K562 (cell line): ENCODE data around the gene MIEF1. TPM values are rescaled to one million over a fixed set of nuclear protein-coding genes. Genes with fewer than 3 reads are reported as not detected.

Experiments used
- ATAC-seq: fragments of 200-7000 bp; cut with Tn5 transposase; 3 replicates; pipeline ENCODE4 v1.9.1; 2020; ENCODE audit warnings: moderate library complexity
- BruUV-seq: library from RNA; stranded (reverse); fragments of 400-500 nt; replicated peaks from 2 replicates; lab custom pipeline; 2021; lab: Mats Ljungman, UMichigan
- CTCF ChIA-PET: fragments of 300-600 bp; formaldehyde crosslinking; extraction: SDS; loops from one replicate; lab custom pipeline; 2021; ENCODE audit warnings: low intra/inter-chr PET ratio; lab: Yijun Ruan, JAX
- POLR2A ChIA-PET: fragments of 300-600, 350-650 bp; sonication (Branson Sonifier 250); formaldehyde crosslinking; extraction: SDS; loops from one replicate; lab custom pipeline; 2021; ENCODE audit warnings: antibody characterized with exemption, inconsistent platforms; lab: Yijun Ruan, JAX
- DNase-seq, 4 experiments: peaks; one replicate each; pipeline versions ENCODE4 v3.0.0 to v3.0.0-alpha.2; 2011 to 2018; ENCODE audit warnings: low spot score in 3 of 4, mixed read lengths in 3 of 4; ENCODE audit errors: extremely low read depth in 1 of 4
- FAIRE-seq: peaks from 2 replicates; lab custom pipeline; 2011; peaks lifted over from hg19 to GRCh38; lab: Jason Lieb, UNC
- H2AFZ ChIP-seq: 2 replicates; pipeline ENCODE4 v1.6.0; 2011; ENCODE audit warnings: low read depth, low read length, control low read depth, inconsistent platforms
- H3K27ac ChIP-seq: fragments of 200-600 bp; 3 replicates; pipeline ENCODE4 v1.8.0; 2011; ENCODE audit warnings: low read depth, mild to moderate bottlenecking, control low read depth, inconsistent platforms, low read length, moderate library complexity, mixed read lengths; ENCODE audit errors: extremely low read depth
- H3K27me3 ChIP-seq, 2 experiments: fragments of 300-600 bp in 1 of 2; 2 replicates in 1 of 2; 3 replicates in 1 of 2; pipeline versions ENCODE4 v1.6.0 to v1.8.0; 2011; ENCODE audit warnings: inconsistent platforms in 2 of 2, low read length in 2 of 2, mild to moderate bottlenecking in 1 of 2, mixed read lengths in 1 of 2, moderate library complexity in 1 of 2; ENCODE audit not compliant: control insufficient read depth in 2 of 2, insufficient read depth in 2 of 2
- H3K36me3 ChIP-seq: fragments of 300-600 bp; 3 replicates; pipeline ENCODE4 v1.8.0; 2011; ENCODE audit warnings: mild to moderate bottlenecking, low read length, inconsistent platforms; ENCODE audit not compliant: control insufficient read depth, insufficient read depth
- H3K4me1 ChIP-seq, 2 experiments: fragments of 200-600 bp in 1 of 2; replicated peaks in 1 of 2; 2 replicates in 1 of 2; 3 replicates in 1 of 2; pipeline versions ENCODE4 v1.5.1 to v1.8.0; 2011; ENCODE audit warnings: inconsistent platforms in 2 of 2, low read length in 2 of 2, mild to moderate bottlenecking in 1 of 2, mixed read lengths in 1 of 2, moderate library complexity in 1 of 2; ENCODE audit not compliant: control insufficient read depth in 2 of 2, insufficient read depth in 2 of 2
- H3K4me2 ChIP-seq: 2 replicates; pipeline ENCODE4 v1.6.1; 2011; ENCODE audit warnings: low read length, control low read depth, inconsistent platforms, mixed read lengths; ENCODE audit not compliant: insufficient read depth
- H3K4me3 ChIP-seq: fragments of 200-600 bp; sonication (generic), shearing (Covaris generic); 2 replicates; pipeline ENCODE4 v1.5.1; 2016; ENCODE audit warnings: control low read depth, inconsistent platforms
- H3K79me2 ChIP-seq: fragments of 200-600 bp; 3 replicates; pipeline ENCODE4 v1.8.0; 2011; ENCODE audit warnings: low read length, inconsistent platforms; ENCODE audit not compliant: control insufficient read depth, insufficient read depth
- H3K9ac ChIP-seq, 2 experiments: 2 replicates each; pipeline versions ENCODE4 v1.6.0 to v1.6.1; 2011; ENCODE audit warnings: low read depth in 2 of 2, low read length in 2 of 2, control low read depth in 1 of 2, inconsistent platforms in 1 of 2, mild to moderate bottlenecking in 1 of 2, mixed read lengths in 1 of 2; ENCODE audit not compliant: insufficient read depth in 1 of 2
- H3K9me1 ChIP-seq: one replicate; pipeline ENCODE4 v1.6.0; 2011; ENCODE audit warnings: inconsistent platforms, mild to moderate bottlenecking, low read length, moderate library complexity; ENCODE audit not compliant: control insufficient read depth, insufficient read depth
- H3K9me3 ChIP-seq: replicated peaks from 2 replicates; pipeline ENCODE4 v1.5.1; 2011; ENCODE audit warnings: low read depth, low read length, inconsistent platforms; ENCODE audit not compliant: control insufficient read depth, insufficient read depth
- H4K20me1 ChIP-seq: replicated peaks from 2 replicates; pipeline ENCODE4 v1.6.1; 2011; ENCODE audit warnings: low read length, inconsistent platforms, mixed read lengths; ENCODE audit not compliant: control insufficient read depth, insufficient read depth
- ATF1 ChIP-seq, 2 experiments: fragments of 450-650 bp in 1 of 2; IDR thresholded peaks; 2 replicates each; pipeline ENCODE4 v1.6.1; 2016; ENCODE audit warnings: missing compliant biosample characterization in 1 of 2, missing genetic modification characterization in 1 of 2
- ATF4 ChIP-seq: fragments of 450-650 bp; formaldehyde crosslinking; IDR thresholded peaks from 2 replicates; pipeline ENCODE4 v1.4.0; 2022; ENCODE audit warnings: mild to moderate bottlenecking, moderate library complexity
- CEBPB ChIP-seq: fragments of 450-650 bp; IDR thresholded peaks from 2 replicates; pipeline ENCODE4 v1.6.1; 2016; ENCODE audit warnings: missing genetic modification characterization, missing compliant biosample characterization
- ERF ChIP-seq: fragments of 450-650 bp; formaldehyde crosslinking; IDR thresholded peaks from 2 replicates; pipeline ENCODE4 v1.4.0; 2020; ENCODE audit warnings: mild to moderate bottlenecking, mixed read lengths
- JUN ChIP-seq, 2 experiments: sonication (generic) in 1 of 2; formaldehyde crosslinking in 1 of 2; IDR thresholded peaks; 2 replicates each; pipeline versions ENCODE4 v1.6.1 to v1.8.0; 2012 to 2022; ENCODE audit warnings: borderline replicate concordance in 2 of 2, mild to moderate bottlenecking in 2 of 2, improper control_type of control experiment in 1 of 2, low read depth in 1 of 2, low read length in 1 of 2, missing genetic modification reagents in 1 of 2
- MBD2 ChIP-seq: sonication (generic); IDR thresholded peaks from 2 replicates; pipeline ENCODE4 v1.6.1; 2016; ENCODE audit warnings: low read depth, borderline replicate concordance
- SIX5 ChIP-seq, 2 experiments: IDR thresholded peaks; 2 replicates each; pipeline ENCODE4 v1.6.1; 2011; ENCODE audit warnings: low read length in 2 of 2, borderline replicate concordance in 1 of 2, low read depth in 1 of 2, mild to moderate bottlenecking in 1 of 2, moderate library complexity in 1 of 2; ENCODE audit not compliant: insufficient read depth in 1 of 2
- TCF7L2 ChIP-seq: fragments of 150-350 bp; IDR thresholded peaks from 2 replicates; pipeline ENCODE4 v1.6.1; 2016; ENCODE audit warnings: low read depth, mild to moderate bottlenecking, low read length, moderate library complexity
- ZNF445 ChIP-seq: fragments of 250-450 bp; sonication (Bioruptor Pico); IDR thresholded peaks from 2 replicates; pipeline ENCODE4 v1.4.0; 2020; ENCODE audit warnings: low read depth, mild to moderate bottlenecking, moderate library complexity
- ZNF75A ChIP-seq: fragments of 450-650 bp; formaldehyde crosslinking; IDR thresholded peaks from 2 replicates; pipeline ENCODE4 v1.4.0; 2020; ENCODE audit warnings: mild to moderate bottlenecking
- WGBS: fragments of 100-300 bp; shearing (Covaris generic); methylation state at CpG from one replicate; pipeline ENCODE4 v1.1.6; 2016; ENCODE audit warnings: low coverage, mixed read lengths; ENCODE audit not compliant: insufficient coverage; ENCODE audit errors: missing lambda C conversion rate; 5-methylcytosine and 5-hydroxymethylcytosine counted together
- in situ Hi-C: fragments of 300-500 bp; cut with MboI; formaldehyde crosslinking; loops from 4 replicates; pipeline ENCODE4 v1.15.0; 2018; ENCODE audit warnings: inconsistent platforms, mixed read lengths
- intact Hi-C: fragments of 100-400 bp; cut with micrococcal nuclease; formaldehyde crosslinking; loops from 2 replicates; pipeline ENCODE4 v1.14.2; 2022
- polyA plus RNA-seq, 8 experiments: library from polyadenylated mRNA; depleted of rRNA in 4 of 8; stranded (reverse) in 5 of 8; unstranded in 3 of 8; fragments of >200 nt; fragmentation: Nextera tagmentation in 2 of 8; fragmentation: Illumina TruSeq in 1 of 8; extraction: Ambion mirVana in 2 of 8; extraction: Trizol in 1 of 8; gene quantifications; 2 replicates each; pipeline versions ENCODE4 v1.2.1 to v1.2.3, GENCODE V29; 2011 to 2014; ENCODE audit warnings: inconsistent platforms in 1 of 8, missing spikeins in 1 of 8
- total RNA-seq, 7 experiments: library from RNA; depleted of rRNA in 6 of 7; stranded (reverse); fragments of >200 nt in 6 of 7; fragmentation: Illumina TruSeq in 2 of 7; extraction: Trizol in 2 of 7; gene quantifications; 2 replicates each; pipeline versions ENCODE4 v1.2.1 to v1.2.3, GENCODE V29; 2011 to 2021; ENCODE audit warnings: low replicate concordance in 1 of 7
- TF ChIP-seq, protein P1 (sequence below): fragments of 250-450 bp; sonication (Bioruptor Pico); IDR thresholded peaks from 2 replicates; pipeline ENCODE4 v1.5.0; 2021; ENCODE audit warnings: mild to moderate bottlenecking, moderate library complexity

The MIEF1 gene
- total and polyA plus RNA-seq, 9 of the 15 experiments (the other 6 are each of a cell fraction or from before 2014, with no cell fraction given) = 10.9 to 51.8 (median 25.5) TPM

DNA sequence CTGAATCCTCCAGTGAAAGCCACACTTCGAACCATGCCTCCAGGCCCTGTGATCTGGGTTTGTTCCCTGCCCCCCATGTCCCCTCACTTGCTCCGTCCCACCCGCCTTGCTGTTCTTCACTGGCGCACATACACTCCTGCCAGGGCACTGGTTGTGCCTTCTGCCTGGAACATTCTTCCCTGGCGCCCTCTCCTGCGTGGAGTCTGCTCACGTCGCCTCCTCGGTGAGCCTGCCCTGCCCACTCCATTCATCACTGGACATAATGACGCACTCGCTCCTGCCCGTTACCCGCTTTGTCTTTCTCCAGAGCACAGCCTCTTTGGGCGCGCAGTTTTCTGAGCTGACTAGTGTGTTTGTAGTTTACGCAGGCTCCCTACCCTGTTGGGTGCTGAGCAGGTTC, 21.0 kb upstream of the MIEF1 start (continued):
- TF ChIP-seq SIX5 (IDR thresholded peaks at IDR 0.05; ENCODE audit: borderline replicate concordance in 1 of 2, insufficient read depth in 1 of 2, low read depth in 1 of 2, low read length in 2 of 2) = no peak
- no peak for TF ChIP-seq ATF1 (CRISPR knock-in tag; IDR thresholded peaks at IDR 0.05)
- TF ChIP-seq ATF1 (tag; IDR thresholded peaks at IDR 0.05) = no peak
- TF ChIP-seq, protein P1, sequence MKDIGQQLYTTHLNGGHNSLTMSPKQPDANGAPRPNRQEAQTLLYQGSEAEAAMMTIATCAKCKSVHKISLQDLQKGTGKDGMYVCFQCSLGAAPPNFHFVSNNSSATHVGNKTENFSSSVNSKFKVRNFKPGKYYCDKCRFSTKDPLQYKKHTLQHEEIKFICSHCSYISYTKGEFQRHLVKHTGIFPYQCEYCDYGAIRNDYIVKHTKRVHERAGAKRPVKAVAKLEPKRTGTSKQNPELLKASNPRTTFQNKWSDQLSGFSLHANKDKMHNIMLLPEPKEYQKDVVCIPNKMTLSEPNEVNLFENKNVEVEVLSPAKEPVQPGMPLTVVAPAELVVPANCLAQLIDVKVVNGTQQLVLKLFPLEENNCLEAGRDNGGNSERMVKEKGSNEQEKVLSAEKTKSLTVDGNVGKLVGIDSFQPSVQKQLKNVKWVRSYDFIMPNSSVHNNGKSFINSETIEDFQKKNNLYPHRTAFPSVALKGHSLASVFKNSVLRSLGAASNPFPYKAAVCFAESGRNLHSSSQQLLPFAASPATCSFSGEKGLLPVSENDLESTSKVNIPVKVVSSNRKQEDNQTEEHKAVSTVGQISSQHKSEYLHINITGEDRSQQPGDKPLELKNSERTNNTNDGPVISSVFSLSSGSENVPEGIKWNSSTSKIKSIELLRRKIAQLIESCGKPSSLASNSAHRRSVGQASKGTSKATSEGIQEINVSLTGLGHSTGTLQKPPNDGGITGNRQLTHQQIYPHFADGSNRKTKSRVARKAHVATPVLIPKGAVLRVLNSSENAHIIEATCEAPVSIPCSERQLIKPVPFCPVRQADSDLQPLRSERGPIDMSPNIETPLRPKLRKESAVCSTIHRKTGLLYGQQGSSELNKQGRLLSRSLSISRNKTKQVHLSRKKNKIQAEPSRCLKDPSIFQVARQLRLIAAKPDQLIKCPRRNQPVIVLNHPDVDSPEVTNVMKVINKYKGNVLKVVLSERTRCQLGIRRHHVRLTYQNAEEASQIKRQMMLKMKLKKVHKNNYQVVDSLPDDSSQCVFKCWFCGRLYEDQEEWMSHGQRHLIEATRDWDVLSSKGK (CRISPR knock-in tag) = no peak
- TF ChIP-seq ERF (CRISPR knock-in tag) = no peak
- TF ChIP-seq ATF4 (CRISPR knock-in tag) = no peak

DNA sequence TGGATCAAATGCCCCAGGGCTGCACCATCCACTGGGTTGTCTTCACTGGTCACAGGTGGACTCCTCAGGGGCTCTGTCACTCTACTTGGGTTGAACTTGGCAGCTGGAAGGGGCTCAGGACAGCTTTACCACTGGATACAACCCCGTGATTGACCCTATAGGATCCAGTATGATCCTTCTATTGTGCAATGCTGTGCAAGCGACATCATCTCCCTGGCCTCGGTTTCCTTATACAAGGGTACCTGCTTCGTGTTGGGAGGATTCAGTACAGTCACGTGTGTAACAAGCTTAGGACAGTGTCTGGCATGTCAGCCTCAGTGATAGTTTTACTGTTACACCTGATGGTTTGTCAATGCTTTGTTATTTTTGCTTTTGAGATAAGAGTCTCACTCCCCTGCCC, 20.5 kb upstream of the MIEF1 start:
- Histone ChIP-seq H3K27ac (no peak overlapping the region), H3K36me3 (peaks cover 9% of the 10 kb centered on the region; the same call in 2 of the 3 replicates), H3K27me3 (no peaks in the 10 kb centered on the region), H3K9ac (no peak overlapping the region), H3K9me1 (no peaks in the 10 kb centered on the region), H3K79me2 (peaks cover 2% of the 10 kb centered on the region; the same call in 1 of the 3 replicates), H3K9me3 (no peaks in the 10 kb centered on the region), H3K4me2 (no peak overlapping the region), H3K4me3 (no peak overlapping the region), H4K20me1 (no peaks in the 10 kb centered on the region), H3K4me1 (peaks cover 2 to 36% of the 10 kb centered on the region in 2 experiments; a peak in 4 of 5 replicates), H2AFZ (no peak overlapping the region)
- DNase-seq = no peak
- ATAC-seq = no peak
- intact Hi-C loops = no loop called here
- TF ChIP-seq TCF7L2 = no peak
- no peak for TF ChIP-seq JUN (IDR thresholded peaks at IDR 0.05; ENCODE audit: borderline replicate concordance, low read depth, low read length)
- no peak for TF ChIP-seq JUN (CRISPR knock-in tag; IDR thresholded peaks at IDR 0.05; ENCODE audit: borderline replicate concordance)
- no peak for TF ChIP-seq ZNF75A (CRISPR knock-in tag)
- no peak for TF ChIP-seq MBD2
- TF ChIP-seq CEBPB (tag) = peak; percentile 45
- no peak for TF ChIP-seq ZNF445 (CRISPR knock-in tag)
- no TSS peak for BruUV-seq
- CTCF ChIA-PET = no interaction called here
- FAIRE-seq = no peak
- WGBS = 61% methylated on average over 5 of the region's 5 CpGs
- POLR2A ChIA-PET = interaction anchor here (1.0 to 3.3 kb wide), 3 partner anchors 42 to 168 kb away, joined by 4 to 17 read pairs (median 5); no protein-coding TSS in a partner anchor
- in situ Hi-C loops = no loop called here
